ENCODE results near the gene ATP11A. TPM values are rescaled to one million over a fixed set of nuclear protein-coding genes. Genes with fewer than 3 reads are reported as not detected.

The ATP11A gene
- total RNA-seq, 1 donor from 2014 or later = 6.1 TPM

GRCh38 chr13:112910016-112910415 is 220.2 kb downstream of the ATP11A start:
- no peak for FAIRE-seq
- Histone ChIP-seq H3K36me3 (ENCODE audit: control insufficient read depth, insufficient read depth, low read length) (no peaks in the 10 kb centered on the region), H3K4me3 (ENCODE audit: low read depth, low read length) (no peak overlapping the region), H3K27me3 (ENCODE audit: control insufficient read depth, insufficient read depth, low read length) (no peaks in the 10 kb centered on the region)
- no peak for DNase-seq (ENCODE audit: low read depth)
- no peak for TF ChIP-seq CTCF (IDR thresholded peaks at IDR 0.05; ENCODE audit: insufficient read depth, low read length, severe bottlenecking)

- H3K27me3 ChIP-seq (ENCODE audit: control insufficient read depth, insufficient read depth, low read length) = no peaks in the 10 kb centered on the region
- TF ChIP-seq CTCF (IDR thresholded peaks at IDR 0.05; ENCODE audit: insufficient read depth, low read length, severe bottlenecking) = no peak
- H3K4me3 ChIP-seq (ENCODE audit: low read depth, low read length) = no peak overlapping the region
- DNase-seq (ENCODE audit: low read depth) (no peak), FAIRE-seq (no peak)
- no peaks in the 10 kb centered on the region for H3K36me3 ChIP-seq (ENCODE audit: control insufficient read depth, insufficient read depth, low read length)
These were observed 220.9 kb downstream of the ATP11A start for GRCh38 chr13:112910616-112911280.

GRCh38 chr13:112911285-112911701 is 221.5 kb downstream of the ATP11A start:
- no peak overlapping the region for H3K4me3 ChIP-seq (ENCODE audit: low read depth, low read length)
- H3K36me3 ChIP-seq (ENCODE audit: control insufficient read depth, insufficient read depth, low read length) = no peaks in the 10 kb centered on the region
- no peak for TF ChIP-seq CTCF (IDR thresholded peaks at IDR 0.05; ENCODE audit: insufficient read depth, low read length, severe bottlenecking)
- no peaks in the 10 kb centered on the region for H3K27me3 ChIP-seq (ENCODE audit: control insufficient read depth, insufficient read depth, low read length)
- FAIRE-seq = no peak
- no peak for DNase-seq (ENCODE audit: low read depth)

GRCh38 chr13:112911883-112912282 is 222.0 kb downstream of the ATP11A start:
- Histone ChIP-seq H3K4me3 (ENCODE audit: low read depth, low read length) (no peak overlapping the region), H3K27me3 (ENCODE audit: control insufficient read depth, insufficient read depth, low read length) (no peaks in the 10 kb centered on the region), H3K36me3 (ENCODE audit: control insufficient read depth, insufficient read depth, low read length) (no peaks in the 10 kb centered on the region)
- DNase-seq (ENCODE audit: low read depth) (no peak), FAIRE-seq (no peak)
- no peak for TF ChIP-seq CTCF (IDR thresholded peaks at IDR 0.05; ENCODE audit: insufficient read depth, low read length, severe bottlenecking)

GRCh38 chr13:112912726-112913440 is 223.0 kb downstream of the ATP11A start:
- Histone ChIP-seq H3K27me3 (ENCODE audit: control insufficient read depth, insufficient read depth, low read length) (no peaks in the 10 kb centered on the region), H3K4me3 (ENCODE audit: low read depth, low read length) (no peak overlapping the region), H3K36me3 (ENCODE audit: control insufficient read depth, insufficient read depth, low read length) (no peaks in the 10 kb centered on the region)
- no peak for TF ChIP-seq CTCF (IDR thresholded peaks at IDR 0.05; ENCODE audit: insufficient read depth, low read length, severe bottlenecking)
- FAIRE-seq = no peak
- no peak for DNase-seq (ENCODE audit: low read depth)
